SK-N-SH treated with all-trans-retinoic acid at 6 μM for 48 hours (cell line): ENCODE results near the gene RNF2.
"Not testable (repeated sequence)": the region's sequence is repeated elsewhere in the genome, so short reads cannot be mapped to it uniquely, and the experiment has no call there.

ENCODE experiments used
- ATAC-seq: fragments of 200-7000 bp; cut with Tn5 transposase; 3 replicates; pipeline ENCODE4 v1.9.1; 2020; ENCODE audit warnings: mild to moderate bottlenecking, moderate library complexity
- ARNTL ChIP-seq: fragments of 450-650 bp; formaldehyde crosslinking; IDR thresholded peaks from 2 replicates; pipeline ENCODE4 v1.5.0; 2020; ENCODE audit warnings: low read depth, mild to moderate bottlenecking, moderate library complexity, borderline replicate concordance
- BACH2 ChIP-seq: fragments of 250-450 bp; sonication (Bioruptor Pico); IDR thresholded peaks from 2 replicates; pipeline ENCODE4 v1.9.0; 2021; ENCODE audit warnings: mild to moderate bottlenecking, borderline replicate concordance
- CSDC2 ChIP-seq: fragments of 250-450 bp; sonication (Bioruptor Pico); IDR thresholded peaks from 2 replicates; pipeline ENCODE4 v1.5.0; 2020; ENCODE audit warnings: mild to moderate bottlenecking, moderate library complexity
- ESRRG ChIP-seq: fragments of 250-450 bp; sonication (Bioruptor Pico); IDR thresholded peaks from 2 replicates; pipeline ENCODE4 v1.6.1; 2021; ENCODE audit warnings: mild to moderate bottlenecking
- GLIS3 ChIP-seq: fragments of 250-450 bp; sonication (Bioruptor Pico); IDR thresholded peaks from 2 replicates; pipeline ENCODE4 v1.5.0; 2020; ENCODE audit warnings: mild to moderate bottlenecking, moderate library complexity
- ISL1 ChIP-seq: fragments of 250-450 bp; sonication (Bioruptor Pico); IDR thresholded peaks from 2 replicates; pipeline ENCODE4 v2.1.2; 2022; ENCODE audit warnings: mild to moderate bottlenecking, moderate library complexity
- PPARA ChIP-seq: fragments of 250-450 bp; sonication (Bioruptor Pico); IDR thresholded peaks from 2 replicates; pipeline ENCODE4 v1.5.0; 2020; ENCODE audit warnings: mild to moderate bottlenecking, borderline replicate concordance
- RARB ChIP-seq: fragments of 250-450 bp; sonication (Bioruptor Pico); IDR thresholded peaks from 2 replicates; pipeline ENCODE4 v1.8.0; 2021; ENCODE audit warnings: mild to moderate bottlenecking, moderate library complexity
- SNAI2 ChIP-seq: fragments of 250-450 bp; sonication (Bioruptor Pico); IDR thresholded peaks from 2 replicates; pipeline ENCODE4 v1.5.0; 2020; ENCODE audit warnings: mild to moderate bottlenecking, moderate library complexity
- TCF4 ChIP-seq: fragments of 250-450 bp; sonication (Bioruptor Pico); IDR thresholded peaks from 2 replicates; pipeline ENCODE4 v1.8.0; 2021; ENCODE audit warnings: mild to moderate bottlenecking, moderate library complexity, borderline replicate concordance
- TOX ChIP-seq: fragments of 250-450 bp; sonication (Bioruptor Pico); IDR thresholded peaks from 2 replicates; pipeline ENCODE4 v1.8.0; 2021; ENCODE audit warnings: mild to moderate bottlenecking, moderate library complexity, borderline replicate concordance
- ZC3H10 ChIP-seq: fragments of 250-450 bp; sonication (Bioruptor Pico); IDR thresholded peaks from 2 replicates; pipeline ENCODE4 v1.5.1; 2021; ENCODE audit warnings: mild to moderate bottlenecking, moderate library complexity
- ZFP3 ChIP-seq: fragments of 250-450 bp; sonication (Bioruptor Pico); IDR thresholded peaks from 2 replicates; pipeline ENCODE4 v1.5.0; 2020; ENCODE audit warnings: mild to moderate bottlenecking, moderate library complexity
- ZFP30 ChIP-seq: fragments of 450-650 bp; formaldehyde crosslinking; IDR thresholded peaks from 2 replicates; pipeline ENCODE4 v1.5.0; 2022; ENCODE audit warnings: mild to moderate bottlenecking, moderate library complexity
- ZNF565 ChIP-seq: fragments of 450-650 bp; formaldehyde crosslinking; conservative IDR thresholded peaks from 2 replicates; pipeline ENCODE4 v1.5.0; 2020; ENCODE audit warnings: low read depth, mild to moderate bottlenecking, moderate library complexity
- ZNF70 ChIP-seq: fragments of 450-650 bp; formaldehyde crosslinking; IDR thresholded peaks from 2 replicates; pipeline ENCODE4 v1.5.0; 2020; ENCODE audit warnings: mild to moderate bottlenecking, moderate library complexity
- ZNF8 ChIP-seq: fragments of 450-650 bp; formaldehyde crosslinking; IDR thresholded peaks from 2 replicates; pipeline ENCODE4 v1.5.0; 2020; ENCODE audit warnings: mild to moderate bottlenecking, moderate library complexity
- TF ChIP-seq, protein P1 (sequence below): fragments of 250-450 bp; sonication (Bioruptor Pico); IDR thresholded peaks from 2 replicates; pipeline ENCODE4 v1.8.0; 2021; ENCODE audit warnings: low read depth, mild to moderate bottlenecking, moderate library complexity, borderline replicate concordance
- TF ChIP-seq, protein P2 (sequence below): fragments of 250-450 bp; sonication (Bioruptor Pico); IDR thresholded peaks from 2 replicates; pipeline ENCODE4 v1.5.0; 2020; ENCODE audit warnings: mild to moderate bottlenecking, moderate library complexity
- TF ChIP-seq, protein P3 (sequence below): fragments of 250-450 bp; sonication (Bioruptor Pico); IDR thresholded peaks from 2 replicates; pipeline ENCODE4 v1.5.1; 2021; ENCODE audit warnings: mild to moderate bottlenecking, moderate library complexity

RNF2 gene

DNA sequence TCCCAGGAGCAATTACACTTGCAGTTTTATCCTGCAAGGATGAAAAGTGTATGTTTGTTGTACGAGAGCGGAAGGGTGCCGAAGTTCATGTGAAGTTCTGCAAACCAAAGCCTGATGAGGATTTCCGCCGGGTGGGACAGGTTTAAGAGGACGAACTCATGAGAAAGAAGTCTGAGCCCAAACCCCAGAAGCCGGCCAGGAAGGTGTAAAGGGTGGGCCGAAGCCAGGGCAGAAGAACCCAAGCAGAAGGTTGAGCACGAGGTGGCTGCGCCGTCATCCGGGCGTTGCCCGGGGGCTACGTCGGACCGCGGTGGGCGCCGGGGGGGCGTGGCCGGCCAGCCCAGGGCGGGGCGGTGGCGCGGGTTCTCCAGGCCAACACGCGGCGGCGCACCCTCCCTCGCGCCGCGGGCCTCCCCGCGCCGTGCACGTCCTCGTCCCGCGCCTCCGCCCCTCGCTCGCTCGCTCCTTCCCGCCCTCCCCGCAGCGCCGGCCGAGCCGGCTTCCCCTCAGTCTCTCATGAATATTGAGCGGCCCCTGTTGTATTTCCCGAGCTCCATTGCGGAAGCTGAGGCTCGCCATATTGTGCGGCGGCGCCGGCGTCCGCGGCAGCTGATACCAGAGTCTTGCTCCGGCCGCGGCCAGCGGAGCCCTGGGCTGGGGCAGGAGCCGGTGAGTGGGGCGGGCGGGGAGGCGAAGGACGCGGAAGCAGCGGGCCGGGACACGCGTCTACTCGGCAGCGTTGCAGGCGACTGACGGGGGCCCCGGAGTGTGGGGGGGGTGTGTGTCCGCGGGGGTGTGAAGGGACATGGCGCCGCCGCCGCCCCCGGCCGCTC lies at the start of gene RNF2:
TSS of gene RNF2 (plus strand) at position 578 of the 833 bp plus-strand sequence. CDS start 41,996 bp downstream, outside the sequence.
- peak; percentile 89 for ATAC-seq
- TF ChIP-seq ZFP3 (CRISPR knock-in tag) (no peak), ISL1 (CRISPR knock-in tag) (no peak)

DNA sequence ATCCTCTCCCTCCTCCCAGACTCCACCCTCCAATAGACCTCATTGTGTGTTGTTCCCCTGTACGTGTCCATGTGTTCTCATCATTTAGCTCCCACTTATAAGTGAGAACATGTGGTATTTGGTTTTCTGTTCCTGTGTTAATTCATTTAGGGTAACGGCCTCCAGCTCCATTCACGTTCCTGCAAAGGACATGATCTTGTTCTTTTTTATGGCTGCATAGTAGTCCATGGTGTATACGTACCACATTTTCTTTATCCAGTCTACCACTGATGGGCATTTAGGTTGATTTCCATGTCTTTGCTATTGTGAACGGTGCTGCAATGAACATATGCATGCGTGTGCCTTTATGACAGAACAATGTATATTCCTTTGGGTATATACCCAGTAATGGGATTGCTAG lies 45.4 kb upstream of the RNF2 start:
- not testable (repeated sequence) for ATAC-seq

DNA sequence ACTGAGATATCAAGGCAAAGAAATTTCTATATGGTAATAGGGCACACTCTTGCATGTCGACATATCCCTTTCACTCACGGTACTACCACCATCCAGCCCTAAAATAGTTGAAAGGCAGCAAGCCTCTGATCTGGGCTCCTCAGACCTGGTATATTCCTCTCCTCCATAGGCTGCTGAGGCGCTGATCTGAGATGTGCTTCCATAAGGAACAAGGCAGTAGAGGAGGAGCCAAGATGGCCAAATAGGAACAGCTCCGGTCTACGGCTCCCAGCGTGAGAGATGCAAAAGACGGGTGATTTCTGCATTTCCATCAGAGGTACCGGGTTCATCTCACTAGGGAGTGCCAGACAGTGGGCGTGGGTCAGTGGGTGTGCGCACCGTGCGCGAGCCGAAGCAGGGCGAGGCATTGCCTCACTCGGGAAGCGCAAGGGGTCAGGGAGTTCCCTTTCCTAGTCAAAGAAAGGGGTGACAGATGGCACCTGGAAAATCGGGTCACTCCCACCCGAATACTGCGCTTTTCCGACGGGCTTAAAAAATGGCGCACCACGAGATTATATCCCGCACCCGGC lies 44.0 kb upstream of the RNF2 start:
- not testable (repeated sequence) for ATAC-seq

DNA sequence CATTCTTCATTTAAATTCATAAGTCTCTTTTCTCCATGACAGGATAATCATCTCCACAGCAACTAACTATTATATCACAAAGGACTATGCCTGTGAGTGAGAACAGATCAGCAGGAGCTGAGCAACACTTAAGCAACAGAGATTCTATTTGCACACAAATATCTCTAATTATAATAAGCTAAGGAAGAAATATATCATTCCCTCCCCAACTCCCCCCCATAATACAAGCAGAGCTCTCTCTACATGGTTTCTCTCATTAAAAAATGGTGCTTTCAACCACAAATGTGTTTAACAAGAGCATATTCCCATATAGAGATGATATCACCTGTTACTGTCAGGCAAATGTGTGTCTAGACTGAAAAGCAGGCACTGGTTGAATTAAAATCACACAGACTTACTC lies 36.5 kb upstream of the RNF2 start:
- ATAC-seq = no peak
- no peak for TF ChIP-seq BACH2 (CRISPR knock-in tag)
- TF ChIP-seq ZNF70 (CRISPR knock-in tag) = no peak
- no peak for TF ChIP-seq ARNTL (CRISPR knock-in tag)
- no peak for TF ChIP-seq ZFP3 (CRISPR knock-in tag)
- TF ChIP-seq TCF4 = no peak

DNA sequence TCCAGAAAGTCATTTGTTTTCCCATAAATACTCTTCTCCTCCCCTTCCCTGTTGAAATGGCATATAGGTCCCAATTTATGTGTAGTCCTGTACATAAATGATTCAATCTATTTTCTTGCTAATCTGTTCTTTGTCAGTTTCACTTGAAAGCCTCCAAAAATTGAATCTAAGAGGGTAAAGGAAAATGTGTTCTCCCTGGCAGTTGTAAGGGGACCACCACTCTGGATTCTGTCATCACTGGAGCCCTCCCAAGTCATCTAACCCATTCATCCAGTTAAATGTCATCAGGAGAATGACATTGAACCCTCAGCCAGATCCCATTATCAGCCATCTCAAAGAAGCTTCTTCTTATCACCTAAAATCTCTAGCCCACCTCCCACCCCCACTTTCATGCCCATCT lies 35.0 kb upstream of the RNF2 start:
- no peak for ATAC-seq
- no peak for TF ChIP-seq RARB (CRISPR knock-in tag)
- TF ChIP-seq BACH2 (CRISPR knock-in tag) = no peak
- no peak for TF ChIP-seq ZNF8 (CRISPR knock-in tag)
- no peak for TF ChIP-seq GLIS3
- no peak for TF ChIP-seq ESRRG (CRISPR knock-in tag)
- TF ChIP-seq ZNF70 (CRISPR knock-in tag) = no peak
- TF ChIP-seq TOX (CRISPR knock-in tag) = no peak
- TF ChIP-seq, protein P1, sequence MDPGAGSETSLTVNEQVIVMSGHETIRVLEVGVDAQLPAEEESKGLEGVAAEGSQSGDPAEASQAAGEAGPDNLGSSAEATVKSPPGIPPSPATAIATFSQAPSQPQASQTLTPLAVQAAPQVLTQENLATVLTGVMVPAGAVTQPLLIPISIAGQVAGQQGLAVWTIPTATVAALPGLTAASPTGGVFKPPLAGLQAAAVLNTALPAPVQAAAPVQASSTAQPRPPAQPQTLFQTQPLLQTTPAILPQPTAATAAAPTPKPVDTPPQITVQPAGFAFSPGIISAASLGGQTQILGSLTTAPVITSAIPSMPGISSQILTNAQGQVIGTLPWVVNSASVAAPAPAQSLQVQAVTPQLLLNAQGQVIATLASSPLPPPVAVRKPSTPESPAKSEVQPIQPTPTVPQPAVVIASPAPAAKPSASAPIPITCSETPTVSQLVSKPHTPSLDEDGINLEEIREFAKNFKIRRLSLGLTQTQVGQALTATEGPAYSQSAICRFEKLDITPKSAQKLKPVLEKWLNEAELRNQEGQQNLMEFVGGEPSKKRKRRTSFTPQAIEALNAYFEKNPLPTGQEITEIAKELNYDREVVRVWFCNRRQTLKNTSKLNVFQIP (CRISPR knock-in tag) = no peak

DNA sequence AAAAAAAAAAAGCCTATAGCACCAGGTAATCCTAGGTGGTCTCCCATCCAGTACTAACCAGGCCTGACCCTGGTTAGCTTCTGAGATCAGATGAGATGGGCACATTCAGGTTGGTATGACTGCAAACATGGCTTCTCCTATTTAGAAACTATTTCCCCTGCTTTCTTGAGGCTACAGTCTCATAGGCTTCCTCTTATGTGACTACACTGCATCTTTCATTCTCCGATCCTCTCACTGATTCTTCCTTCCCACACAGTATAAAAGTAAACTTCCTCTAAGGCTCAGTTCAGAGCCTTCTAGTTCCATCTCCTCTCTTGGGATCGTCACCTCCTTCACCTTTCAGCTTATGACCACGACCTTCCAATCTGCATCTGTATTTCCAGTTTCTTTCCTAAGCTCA lies 30.4 kb upstream of the RNF2 start:
- TF ChIP-seq, protein P2, sequence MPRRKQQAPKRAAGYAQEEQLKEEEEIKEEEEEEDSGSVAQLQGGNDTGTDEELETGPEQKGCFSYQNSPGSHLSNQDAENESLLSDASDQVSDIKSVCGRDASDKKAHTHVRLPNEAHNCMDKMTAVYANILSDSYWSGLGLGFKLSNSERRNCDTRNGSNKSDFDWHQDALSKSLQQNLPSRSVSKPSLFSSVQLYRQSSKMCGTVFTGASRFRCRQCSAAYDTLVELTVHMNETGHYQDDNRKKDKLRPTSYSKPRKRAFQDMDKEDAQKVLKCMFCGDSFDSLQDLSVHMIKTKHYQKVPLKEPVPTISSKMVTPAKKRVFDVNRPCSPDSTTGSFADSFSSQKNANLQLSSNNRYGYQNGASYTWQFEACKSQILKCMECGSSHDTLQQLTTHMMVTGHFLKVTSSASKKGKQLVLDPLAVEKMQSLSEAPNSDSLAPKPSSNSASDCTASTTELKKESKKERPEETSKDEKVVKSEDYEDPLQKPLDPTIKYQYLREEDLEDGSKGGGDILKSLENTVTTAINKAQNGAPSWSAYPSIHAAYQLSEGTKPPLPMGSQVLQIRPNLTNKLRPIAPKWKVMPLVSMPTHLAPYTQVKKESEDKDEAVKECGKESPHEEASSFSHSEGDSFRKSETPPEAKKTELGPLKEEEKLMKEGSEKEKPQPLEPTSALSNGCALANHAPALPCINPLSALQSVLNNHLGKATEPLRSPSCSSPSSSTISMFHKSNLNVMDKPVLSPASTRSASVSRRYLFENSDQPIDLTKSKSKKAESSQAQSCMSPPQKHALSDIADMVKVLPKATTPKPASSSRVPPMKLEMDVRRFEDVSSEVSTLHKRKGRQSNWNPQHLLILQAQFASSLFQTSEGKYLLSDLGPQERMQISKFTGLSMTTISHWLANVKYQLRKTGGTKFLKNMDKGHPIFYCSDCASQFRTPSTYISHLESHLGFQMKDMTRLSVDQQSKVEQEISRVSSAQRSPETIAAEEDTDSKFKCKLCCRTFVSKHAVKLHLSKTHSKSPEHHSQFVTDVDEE = no peak
- TF ChIP-seq, protein P3, sequence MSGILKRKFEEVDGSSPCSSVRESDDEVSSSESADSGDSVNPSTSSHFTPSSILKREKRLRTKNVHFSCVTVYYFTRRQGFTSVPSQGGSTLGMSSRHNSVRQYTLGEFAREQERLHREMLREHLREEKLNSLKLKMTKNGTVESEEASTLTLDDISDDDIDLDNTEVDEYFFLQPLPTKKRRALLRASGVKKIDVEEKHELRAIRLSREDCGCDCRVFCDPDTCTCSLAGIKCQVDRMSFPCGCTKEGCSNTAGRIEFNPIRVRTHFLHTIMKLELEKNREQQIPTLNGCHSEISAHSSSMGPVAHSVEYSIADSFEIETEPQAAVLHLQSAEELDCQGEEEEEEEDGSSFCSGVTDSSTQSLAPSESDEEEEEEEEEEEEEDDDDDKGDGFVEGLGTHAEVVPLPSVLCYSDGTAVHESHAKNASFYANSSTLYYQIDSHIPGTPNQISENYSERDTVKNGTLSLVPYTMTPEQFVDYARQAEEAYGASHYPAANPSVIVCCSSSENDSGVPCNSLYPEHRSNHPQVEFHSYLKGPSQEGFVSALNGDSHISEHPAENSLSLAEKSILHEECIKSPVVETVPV = no peak
- TF ChIP-seq ARNTL (CRISPR knock-in tag) = no peak
- TF ChIP-seq TCF4 = no peak
- no peak for TF ChIP-seq ZC3H10 (CRISPR knock-in tag)
- no peak for TF ChIP-seq ZNF565 (CRISPR knock-in tag)
- no peak for TF ChIP-seq ISL1 (CRISPR knock-in tag)
- no peak for TF ChIP-seq BACH2 (CRISPR knock-in tag)
- no peak for TF ChIP-seq TOX (CRISPR knock-in tag)
- TF ChIP-seq ZNF8 (CRISPR knock-in tag) = no peak
- TF ChIP-seq PPARA (CRISPR knock-in tag) = no peak
- TF ChIP-seq ZFP30 (CRISPR knock-in tag) = no peak
- TF ChIP-seq CSDC2 (CRISPR knock-in tag) = no peak
- TF ChIP-seq SNAI2 (CRISPR knock-in tag) = no peak
- ATAC-seq = no peak
